RWPE1 (cell line): ENCODE results near the gene CEP68.

Experiments
- CTCF ChIA-PET: fragments of 350-600 bp; sonication (Branson Sonifier 250); formaldehyde crosslinking; extraction: SDS; loops from one replicate; lab custom pipeline; 2021; lab: Yijun Ruan, JAX
- POLR2A ChIA-PET: fragments of 400-600 bp; formaldehyde crosslinking; extraction: SDS; loops from one replicate; lab custom pipeline; 2020; ENCODE audit warnings: antibody characterized with exemption; ENCODE audit not compliant: low non-redundant PET; lab: Yijun Ruan, JAX
- DNase-seq: peaks from one replicate; pipeline ENCODE4 v3.0.0; 2012; ENCODE audit warnings: low spot score
- H3K27ac ChIP-seq: fragments of 450-650 bp; 2 replicates; pipeline ENCODE4 v1.5.1; 2017
- CTCF ChIP-seq: fragments of 450-650 bp; conservative IDR thresholded peaks from 2 replicates; pipeline ENCODE4 v1.5.1; 2017; ENCODE audit warnings: low read depth, mild to moderate bottlenecking

CEP68 gene

DNA sequence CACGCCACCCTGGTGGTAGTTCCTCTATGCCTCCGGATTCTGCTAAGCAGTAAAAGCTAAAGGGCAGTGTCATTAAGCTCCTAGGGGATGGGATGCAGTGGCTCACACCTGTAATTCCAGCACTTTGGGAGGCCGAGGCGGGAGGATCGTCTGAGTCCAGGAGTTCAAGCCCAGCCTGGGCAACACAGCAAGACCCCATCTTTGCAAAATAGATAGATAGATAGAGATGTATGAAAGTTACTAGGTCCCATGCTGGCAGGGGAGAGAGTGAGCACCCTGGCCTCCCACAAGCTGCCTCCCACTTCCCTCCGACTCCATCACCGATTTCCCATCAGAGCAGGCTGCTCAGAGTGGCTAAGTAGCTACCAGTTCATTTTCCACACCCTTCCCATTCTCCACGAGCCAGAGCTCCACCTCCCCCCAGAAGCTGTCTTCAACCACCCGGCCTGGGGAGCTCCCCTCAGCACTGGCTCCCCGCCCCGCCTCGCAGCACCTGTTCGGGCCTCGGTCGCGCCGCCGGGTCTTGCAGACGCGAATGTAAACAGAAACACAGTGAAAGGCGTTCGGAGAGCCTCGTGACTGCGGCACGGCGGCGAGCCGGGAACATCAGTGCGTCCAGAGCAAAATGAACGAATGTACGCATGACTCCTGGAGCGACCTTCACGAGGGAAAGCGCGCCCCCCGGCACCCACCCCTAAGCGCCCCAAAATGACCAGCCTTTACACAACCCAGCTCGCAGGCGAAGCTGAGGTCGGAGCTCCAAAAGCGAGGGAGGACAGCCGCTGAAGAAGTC lies 598 bp upstream of the CEP68 start:
- ChIA-PET POLR2A (interaction anchor here (0.6 kb wide), 1 partner anchor 455 kb away, joined by 3 read pairs; no protein-coding TSS in a partner anchor), CTCF (interaction anchor here (0.6 to 1.2 kb wide), 3 partner anchors 10 to 433 kb away, joined by 3 to 6 read pairs (median 3); no protein-coding TSS in a partner anchor)
- peak overlapping the region; percentile 75 for H3K27ac ChIP-seq
- TF ChIP-seq CTCF = no peak
- no peak for DNase-seq

DNA sequence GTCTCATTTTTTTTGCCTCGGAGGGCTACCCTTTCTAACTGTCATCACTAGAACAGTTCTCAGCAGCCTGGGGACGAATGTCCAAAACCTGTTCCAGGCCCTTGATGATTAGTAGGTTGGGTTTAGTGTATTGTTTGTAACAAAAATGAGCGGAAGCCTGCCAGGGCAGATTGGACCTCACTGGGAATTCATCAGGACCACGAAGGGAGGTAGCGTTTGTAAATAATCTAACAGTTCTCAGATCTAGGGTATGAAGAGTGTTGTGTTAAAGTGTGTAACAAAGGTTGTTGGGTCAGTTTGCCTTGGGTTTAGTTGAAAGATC lies 799 bp downstream of the CEP68 start:
- ChIA-PET POLR2A (interaction anchor here (0.6 kb wide), 1 partner anchor 500 kb away, joined by 3 read pairs; no protein-coding TSS in a partner anchor), CTCF (interaction anchor here (0.7 kb wide), 1 partner anchor 496 kb away, joined by 4 read pairs; no protein-coding TSS in a partner anchor)
- no peak for TF ChIP-seq CTCF
- H3K27ac ChIP-seq = peak overlapping the region; percentile 75
- DNase-seq = no peak

GRCh38 chr2:65057391-65058052 lies 1.3 kb downstream of the CEP68 start:
- no peak overlapping the region for H3K27ac ChIP-seq

DNA sequence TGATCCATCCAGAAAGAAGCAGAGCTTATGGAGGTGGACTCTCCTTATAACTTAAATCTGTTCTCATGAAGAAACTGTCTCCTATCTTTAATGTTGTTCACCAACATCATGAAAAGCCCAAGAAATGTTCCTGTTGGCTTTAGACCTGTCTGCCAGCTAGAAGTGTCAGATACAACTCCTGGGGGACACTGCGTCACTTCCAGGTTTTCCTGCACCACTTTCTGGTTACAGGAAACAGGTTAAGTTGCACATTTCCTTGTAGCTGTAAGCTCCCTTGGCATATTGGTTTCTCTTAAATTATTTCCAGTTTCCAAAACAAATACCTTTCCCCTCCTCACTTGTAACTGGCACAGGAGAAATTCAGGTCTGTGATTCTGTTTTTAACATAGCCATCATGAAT lies 2.9 kb downstream of the CEP68 start:
- no peak overlapping the region for H3K27ac ChIP-seq
- DNase-seq = no peak
- ChIA-PET CTCF (interaction anchor here (0.6 to 0.7 kb wide), 4 partner anchors 30 to 1583 kb away, joined by 3 to 4 read pairs (median 3); no protein-coding TSS in a partner anchor), POLR2A (interaction anchor here (0.5 kb wide), 1 partner anchor 643 kb away, joined by 4 read pairs; no protein-coding TSS in a partner anchor)
- TF ChIP-seq CTCF = no peak

More at GRCh38 chr2:65057391-65058052, 1.3 kb downstream of the CEP68 start:
- no peak for TF ChIP-seq CTCF
- ChIA-PET POLR2A (interaction anchor here (0.6 kb wide), 1 partner anchor 67 kb away, joined by 3 read pairs; no protein-coding TSS in a partner anchor), CTCF (interaction anchor here (0.6 kb wide), 1 partner anchor 140 kb away, joined by 3 read pairs; no protein-coding TSS in a partner anchor)
- no peak for DNase-seq

DNA sequence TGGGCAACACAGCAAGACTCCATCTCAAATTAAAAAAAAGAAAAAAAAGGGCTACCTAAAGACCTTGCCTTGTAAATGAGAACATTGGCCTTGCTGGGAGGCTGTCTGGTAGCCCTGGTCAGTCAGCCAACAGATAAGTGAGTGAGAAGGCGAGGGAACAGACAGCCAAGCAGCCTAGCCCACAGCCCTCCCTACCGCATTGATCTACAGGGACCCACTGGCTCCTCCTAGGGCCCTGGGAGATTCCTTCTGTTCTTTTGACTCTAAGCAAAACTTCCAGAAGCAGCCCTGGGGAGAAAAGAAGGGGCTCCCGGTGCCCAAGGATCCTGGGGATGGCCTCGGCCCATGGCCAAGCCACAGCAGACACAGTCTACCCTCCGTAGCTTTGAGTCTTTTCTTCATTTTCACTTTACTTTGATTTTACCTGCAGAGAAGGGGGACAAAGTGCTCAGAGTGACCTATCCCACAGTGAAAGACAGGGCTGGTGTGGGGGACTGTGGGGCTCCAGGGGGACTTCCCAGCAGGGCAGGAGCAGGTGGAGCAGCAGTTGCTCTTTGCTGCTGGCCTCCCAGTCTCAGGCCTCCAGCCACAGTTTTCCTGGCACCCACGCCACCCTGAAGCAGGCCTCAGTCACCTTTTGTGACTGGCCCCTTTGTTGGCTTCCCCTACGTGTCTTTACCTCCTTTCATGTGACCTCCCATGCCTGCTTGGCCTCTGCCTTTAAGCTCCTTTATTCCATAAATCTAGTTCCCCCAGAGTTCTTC lies 5.1 kb downstream of the CEP68 start:
- peak overlapping the region; percentile 48 for H3K27ac ChIP-seq
- DNase-seq = no peak
- CTCF ChIA-PET = no interaction called here
- POLR2A ChIA-PET = no interaction called here
- TF ChIP-seq CTCF = no peak
